Midbrain (tissue), 1 donor: ENCODE data around the gene USF1.
"Not testable (repeated sequence)": the region's sequence is repeated elsewhere in the genome, so short reads cannot be mapped to it uniquely, and the experiment has no call there.

ENCODE experiments used
- DNase-seq: peaks from one replicate; lab custom pipeline; 2025; lab: John Stamatoyannopoulos, UW

Gene USF1

GRCh38 chr1:161019751-161020495 is 25.9 kb downstream of the USF1 start:
- no peak for DNase-seq

GRCh38 chr1:161019111-161019660 is 26.6 kb downstream of the USF1 start:
- not testable (repeated sequence) for DNase-seq

GRCh38 chr1:161018631-161018930 is 27.2 kb downstream of the USF1 start:
- DNase-seq, result no peak

GRCh38 chr1:161017756-161018630 is 27.8 kb downstream of the USF1 start:
- no peak for DNase-seq

- DNase-seq, result not testable (repeated sequence)
Observed at GRCh38 chr1:161017181-161017580, 28.6 kb downstream of the USF1 start.

GRCh38 chr1:161016683-161017082 is 29.1 kb downstream of the USF1 start:
- DNase-seq, result not testable (repeated sequence)

- DNase-seq, result peak; percentile 17
Observed at GRCh38 chr1:161013488-161014230, 32.1 kb downstream of the USF1 start.

GRCh38 chr1:161013131-161013487 is 32.7 kb downstream of the USF1 start:
- no peak for DNase-seq

- no peak for DNase-seq
Observed at GRCh38 chr1:161012420-161012819, 33.4 kb downstream of the USF1 start.

- no peak for DNase-seq
Observed at GRCh38 chr1:161009602-161010211, 36.1 kb downstream of the USF1 start.

GRCh38 chr1:161008869-161009510 is 36.8 kb downstream of the USF1 start:
- DNase-seq, result no peak

- DNase-seq, result no peak
Observed at GRCh38 chr1:161007369-161007768, 38.4 kb downstream of the USF1 start.

- no peak for DNase-seq
Observed at GRCh38 chr1:161006563-161006962, 39.2 kb downstream of the USF1 start.

- no peak for DNase-seq
Observed at GRCh38 chr1:161001525-161001924, 44.3 kb downstream of the USF1 start.

GRCh38 chr1:161000736-161001480 is 44.9 kb downstream of the USF1 start:
- DNase-seq, result no peak

- DNase-seq, result no peak
Observed at GRCh38 chr1:160999376-160999775, 46.4 kb downstream of the USF1 start.

GRCh38 chr1:160997323-160998038 is 48.3 kb downstream of the USF1 start:
- DNase-seq, result peak; percentile 23

- DNase-seq, result no peak
Observed at GRCh38 chr1:160996178-160996577, 49.6 kb downstream of the USF1 start.

GRCh38 chr1:160993544-160994193 is 52.1 kb downstream of the USF1 start:
- peak; percentile 8 for DNase-seq
